ENCODE measurements around the gene MACROD2. TPM values are rescaled to one million over a fixed set of nuclear protein-coding genes. Genes with fewer than 3 reads are reported as not detected.

Gene MACROD2
- total RNA-seq, 1 donor from 2014 or later: 0.23 TPM

- H3K4me3 ChIP-seq (ENCODE audit: low read depth, low read length): no peak overlapping the region
- DNase-seq (ENCODE audit: low read depth): no peak
- TF ChIP-seq, protein P1, sequence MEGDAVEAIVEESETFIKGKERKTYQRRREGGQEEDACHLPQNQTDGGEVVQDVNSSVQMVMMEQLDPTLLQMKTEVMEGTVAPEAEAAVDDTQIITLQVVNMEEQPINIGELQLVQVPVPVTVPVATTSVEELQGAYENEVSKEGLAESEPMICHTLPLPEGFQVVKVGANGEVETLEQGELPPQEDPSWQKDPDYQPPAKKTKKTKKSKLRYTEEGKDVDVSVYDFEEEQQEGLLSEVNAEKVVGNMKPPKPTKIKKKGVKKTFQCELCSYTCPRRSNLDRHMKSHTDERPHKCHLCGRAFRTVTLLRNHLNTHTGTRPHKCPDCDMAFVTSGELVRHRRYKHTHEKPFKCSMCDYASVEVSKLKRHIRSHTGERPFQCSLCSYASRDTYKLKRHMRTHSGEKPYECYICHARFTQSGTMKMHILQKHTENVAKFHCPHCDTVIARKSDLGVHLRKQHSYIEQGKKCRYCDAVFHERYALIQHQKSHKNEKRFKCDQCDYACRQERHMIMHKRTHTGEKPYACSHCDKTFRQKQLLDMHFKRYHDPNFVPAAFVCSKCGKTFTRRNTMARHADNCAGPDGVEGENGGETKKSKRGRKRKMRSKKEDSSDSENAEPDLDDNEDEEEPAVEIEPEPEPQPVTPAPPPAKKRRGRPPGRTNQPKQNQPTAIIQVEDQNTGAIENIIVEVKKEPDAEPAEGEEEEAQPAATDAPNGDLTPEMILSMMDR (conservative IDR thresholded peaks at IDR 0.05; ENCODE audit: low read depth, low read length): no peak
Observed at GRCh38 chr20:15020845-15021244, 1025.5 kb downstream of the MACROD2 start.

- DNase-seq (ENCODE audit: low read depth): no peak
Observed at GRCh38 chr20:15022921-15023320, 1027.6 kb downstream of the MACROD2 start.

DNA sequence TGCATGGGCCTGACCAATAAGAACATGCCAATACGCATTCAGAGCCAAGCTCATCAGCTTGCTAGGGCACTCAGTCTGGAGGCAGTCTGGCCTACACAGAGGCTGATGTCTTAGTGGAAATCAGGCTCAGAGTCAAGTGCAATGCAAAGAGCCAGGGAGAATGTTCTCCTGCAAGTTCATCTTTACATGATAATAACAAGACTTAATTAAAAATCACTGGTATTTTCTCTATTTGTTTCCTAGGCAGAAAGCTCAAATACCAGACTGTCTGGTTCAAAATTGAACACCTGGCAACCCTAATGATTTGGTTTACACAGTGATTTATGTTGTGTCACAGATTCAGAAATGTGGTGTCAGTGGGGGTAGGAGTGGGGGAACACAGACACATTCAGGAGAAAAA, 1031.4 kb downstream of the MACROD2 start:
- H3K4me3 ChIP-seq (ENCODE audit: low read depth, low read length): no peak overlapping the region
- TF ChIP-seq, protein P1 (conservative IDR thresholded peaks at IDR 0.05; ENCODE audit: low read depth, low read length): no peak
- no peak for DNase-seq (ENCODE audit: low read depth)

More at GRCh38 chr20:15022921-15023320, 1027.6 kb downstream of the MACROD2 start:
- TF ChIP-seq, protein P1 (conservative IDR thresholded peaks at IDR 0.05; ENCODE audit: low read depth, low read length): no peak
- no peak overlapping the region for H3K4me3 ChIP-seq (ENCODE audit: low read depth, low read length)

DNA sequence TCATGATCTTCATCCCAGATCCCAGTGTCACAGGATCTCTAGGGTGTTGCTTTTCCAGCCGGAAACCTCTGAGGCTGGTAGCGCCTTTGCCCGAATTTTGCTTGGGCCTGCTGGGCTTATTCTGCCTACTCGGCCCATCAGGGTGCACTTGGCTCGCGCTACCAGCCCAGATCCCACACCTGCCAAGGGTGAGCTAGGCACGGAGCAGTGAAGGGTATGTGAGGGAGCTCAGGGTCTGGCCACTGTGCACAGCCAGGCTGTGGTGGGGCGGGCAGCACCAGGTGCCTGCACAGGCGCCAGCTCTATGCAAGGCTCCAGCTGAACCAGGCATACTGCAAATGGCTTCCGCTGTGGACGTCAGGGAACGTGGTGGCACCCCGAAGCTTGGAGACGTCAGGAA, 1035.5 kb downstream of the MACROD2 start:
- H3K4me3 ChIP-seq (ENCODE audit: low read depth, low read length): no peak overlapping the region
- DNase-seq (ENCODE audit: low read depth): no peak
- TF ChIP-seq, protein P1 (conservative IDR thresholded peaks at IDR 0.05; ENCODE audit: low read depth, low read length): no peak

DNA sequence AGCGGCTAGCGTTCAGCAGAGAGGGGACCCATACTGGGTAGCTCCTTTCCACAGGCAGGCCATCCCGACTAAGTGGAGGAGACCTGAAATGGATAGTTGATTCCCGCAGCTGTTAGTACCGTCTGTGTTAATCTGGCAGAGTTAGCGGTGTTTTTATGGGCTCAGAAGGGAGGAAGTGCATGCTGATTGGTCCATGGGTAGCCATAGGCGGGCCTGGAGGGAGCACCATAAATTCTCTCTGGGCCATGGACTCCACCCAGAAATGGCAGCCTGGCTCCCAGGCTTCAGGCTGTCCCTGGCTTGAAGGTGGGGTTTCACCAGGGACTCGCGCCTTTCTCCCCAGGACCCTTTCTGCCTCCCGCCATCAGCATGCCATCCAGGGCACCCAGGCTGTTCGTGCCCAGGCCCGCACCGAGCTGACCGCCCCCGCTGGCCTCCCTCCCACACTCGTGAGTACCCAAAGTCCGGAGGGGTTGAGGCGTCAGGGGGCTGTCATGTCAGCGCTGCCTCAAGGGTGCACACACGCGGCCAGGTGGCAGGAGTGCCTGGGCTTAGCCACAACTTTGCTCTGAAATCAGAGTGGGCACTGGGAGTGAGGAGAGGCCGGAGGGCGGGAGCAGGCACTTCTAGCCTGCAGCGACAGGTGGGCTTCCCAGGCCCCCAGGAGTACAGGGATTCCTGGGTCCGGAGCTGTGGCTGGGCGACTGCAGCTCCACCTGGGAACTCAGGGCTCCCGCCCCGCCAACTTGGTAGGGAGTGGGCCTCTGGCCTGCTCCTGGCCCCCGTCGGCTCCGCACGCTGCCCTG, 1036.4 kb downstream of the MACROD2 start:
- H3K4me3 ChIP-seq (ENCODE audit: low read depth, low read length): no peak overlapping the region
- TF ChIP-seq, protein P1 (conservative IDR thresholded peaks at IDR 0.05; ENCODE audit: low read depth, low read length): no peak
- DNase-seq (ENCODE audit: low read depth): no peak

DNA sequence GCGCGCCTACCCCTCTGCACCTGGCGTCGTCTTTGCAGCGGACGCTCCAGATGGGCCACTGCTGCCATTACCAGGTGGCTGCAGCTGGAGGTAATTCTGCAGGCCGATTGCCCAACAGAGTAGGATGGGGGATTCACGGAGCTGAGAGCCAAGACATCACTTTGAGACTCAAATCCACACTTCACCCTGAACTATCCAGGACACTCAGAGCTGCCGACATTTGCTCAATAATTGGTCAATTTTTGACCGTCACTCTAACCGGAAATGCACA, 1037.0 kb downstream of the MACROD2 start:
- H3K4me3 ChIP-seq (ENCODE audit: low read depth, low read length): no peak overlapping the region
- DNase-seq (ENCODE audit: low read depth): no peak
- TF ChIP-seq, protein P1 (conservative IDR thresholded peaks at IDR 0.05; ENCODE audit: low read depth, low read length): no peak

DNA sequence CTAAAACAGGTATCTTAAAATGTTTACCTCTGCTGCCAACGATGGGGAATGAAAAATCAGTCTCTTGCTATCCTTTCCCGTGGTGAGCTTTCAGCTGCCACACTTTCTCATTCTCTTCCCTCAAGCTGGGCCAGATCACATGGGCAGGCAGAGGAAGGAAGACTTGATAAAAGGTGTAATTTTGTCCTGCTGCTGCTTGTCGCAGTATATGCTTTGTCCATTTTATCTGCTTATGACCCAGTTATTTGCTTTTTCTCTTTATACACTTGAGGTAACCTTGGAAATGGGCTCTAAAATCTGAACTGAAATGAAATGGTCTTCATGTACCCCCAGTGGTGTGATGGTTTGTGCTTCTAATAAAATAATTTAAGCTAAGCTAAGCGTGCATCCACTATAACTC, 1038.0 kb downstream of the MACROD2 start:
- TF ChIP-seq, protein P1 (conservative IDR thresholded peaks at IDR 0.05; ENCODE audit: low read depth, low read length): no peak
- no peak for DNase-seq (ENCODE audit: low read depth)
- H3K4me3 ChIP-seq (ENCODE audit: low read depth, low read length): no peak overlapping the region

All from epithelial cell of proximal tubule (primary cell).